ENCODE data around the gene IMPDH1.
"Not testable (repeated sequence)": the region's sequence is repeated elsewhere in the genome, so short reads cannot be mapped to it uniquely, and the experiment has no call there.

The IMPDH1 gene

GRCh38 chr7:128409596-128410450 is at the start of gene IMPDH1:
IMPDH1 (minus strand) TSS chr7:128409982; CDS start chr7:128409901, 81 bp downstream.
- peak; percentile 57 for DNase-seq (ENCODE audit: low spot score)

GRCh38 chr7:128459394-128459878 is 49.7 kb upstream of the IMPDH1 start:
- peak; percentile 84 for DNase-seq (ENCODE audit: low spot score)

GRCh38 chr7:128458956-128459355 is 49.2 kb upstream of the IMPDH1 start:
- no peak for DNase-seq (ENCODE audit: low spot score)

GRCh38 chr7:128457385-128457784 is 47.6 kb upstream of the IMPDH1 start:
- not testable (repeated sequence) for DNase-seq (ENCODE audit: low spot score)

GRCh38 chr7:128456255-128456725 is 46.5 kb upstream of the IMPDH1 start:
- DNase-seq (ENCODE audit: low spot score): no peak

- DNase-seq (ENCODE audit: low spot score): peak; percentile 82
These were observed 45.9 kb upstream of the IMPDH1 start, which contains the start of gene HILPDA for GRCh38 chr7:128455543-128456254. HILPDA (plus strand) TSS chr7:128455878; CDS start chr7:128457269, 1,391 bp downstream.

GRCh38 chr7:128454808-128455542 is 45.2 kb upstream of the IMPDH1 start:
- no peak for DNase-seq (ENCODE audit: low spot score)

DNA sequence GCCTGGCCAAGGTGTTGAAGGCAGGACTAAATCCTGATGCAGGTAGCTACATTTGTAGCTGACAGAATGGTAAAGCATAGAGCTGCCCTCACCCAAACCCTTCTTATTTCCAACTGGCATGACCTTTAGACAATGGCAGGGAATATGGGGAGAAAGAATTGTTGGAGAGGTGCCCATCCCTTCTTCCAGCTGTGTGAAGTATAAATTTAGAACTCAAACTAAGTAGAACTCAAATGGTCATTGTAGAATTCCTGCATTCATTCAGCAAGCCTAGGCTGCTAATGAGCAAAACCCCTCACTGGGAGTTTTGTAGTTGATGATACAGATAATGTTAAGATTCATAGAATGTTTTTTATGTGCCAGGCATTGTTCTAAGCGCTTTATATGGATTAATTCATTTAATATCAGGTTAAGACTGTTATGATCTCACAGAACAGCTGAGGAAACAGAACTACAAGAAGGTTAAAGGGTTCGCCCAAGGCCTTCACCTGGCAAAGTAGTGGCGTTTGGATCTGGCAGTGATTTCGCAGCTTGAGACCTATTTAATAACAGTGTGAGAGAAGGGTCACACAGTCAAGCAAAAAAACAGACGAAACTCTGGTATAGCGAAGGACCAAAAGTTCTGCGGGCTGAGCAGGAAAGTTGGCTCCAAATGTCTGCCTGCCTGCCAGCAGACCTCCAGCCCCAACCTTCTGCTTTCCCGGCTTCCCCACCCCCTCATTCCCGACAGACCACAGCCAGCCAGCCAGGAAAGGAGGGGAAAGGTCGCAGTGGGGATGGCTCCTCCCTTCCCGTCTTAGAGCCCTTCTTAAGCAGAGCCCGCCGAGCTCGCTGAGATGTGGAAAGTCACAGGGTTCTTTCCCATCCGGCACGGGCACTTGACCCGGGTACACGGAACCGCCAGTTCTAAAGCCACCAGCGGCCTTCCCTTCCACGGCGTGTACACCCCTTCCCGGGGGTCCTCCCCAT is 44.3 kb upstream of the IMPDH1 start:
- DNase-seq (ENCODE audit: low spot score): no peak

DNA sequence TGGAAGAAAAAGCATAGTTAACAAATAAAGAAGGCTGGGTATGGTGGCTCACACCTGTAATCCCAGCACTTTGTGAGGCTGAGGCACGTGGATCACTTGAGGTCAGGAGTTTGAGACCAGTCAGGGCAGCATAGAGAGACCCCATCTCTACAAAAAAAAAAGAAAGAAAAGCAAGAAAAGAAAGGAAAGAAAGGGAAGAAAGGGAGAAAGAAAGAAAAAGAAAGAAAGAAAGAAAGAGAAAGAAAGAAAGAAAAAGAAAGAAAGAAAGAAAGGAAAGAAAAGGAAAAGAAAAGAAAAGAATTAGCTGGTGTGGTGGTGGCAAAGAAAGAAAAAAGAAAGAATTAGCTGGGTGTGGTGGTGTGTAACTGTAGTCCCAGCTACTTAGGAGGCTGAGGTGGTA is 42.8 kb upstream of the IMPDH1 start:
- DNase-seq (ENCODE audit: low spot score): no peak

- no peak for DNase-seq (ENCODE audit: low spot score)
These were observed 41.1 kb upstream of the IMPDH1 start for GRCh38 chr7:128450913-128451312.

GRCh38 chr7:128450409-128450808 is 40.6 kb upstream of the IMPDH1 start:
- no peak for DNase-seq (ENCODE audit: low spot score)

GRCh38 chr7:128448751-128449302 is 39.0 kb upstream of the IMPDH1 start:
- DNase-seq (ENCODE audit: low spot score): no peak

DNA sequence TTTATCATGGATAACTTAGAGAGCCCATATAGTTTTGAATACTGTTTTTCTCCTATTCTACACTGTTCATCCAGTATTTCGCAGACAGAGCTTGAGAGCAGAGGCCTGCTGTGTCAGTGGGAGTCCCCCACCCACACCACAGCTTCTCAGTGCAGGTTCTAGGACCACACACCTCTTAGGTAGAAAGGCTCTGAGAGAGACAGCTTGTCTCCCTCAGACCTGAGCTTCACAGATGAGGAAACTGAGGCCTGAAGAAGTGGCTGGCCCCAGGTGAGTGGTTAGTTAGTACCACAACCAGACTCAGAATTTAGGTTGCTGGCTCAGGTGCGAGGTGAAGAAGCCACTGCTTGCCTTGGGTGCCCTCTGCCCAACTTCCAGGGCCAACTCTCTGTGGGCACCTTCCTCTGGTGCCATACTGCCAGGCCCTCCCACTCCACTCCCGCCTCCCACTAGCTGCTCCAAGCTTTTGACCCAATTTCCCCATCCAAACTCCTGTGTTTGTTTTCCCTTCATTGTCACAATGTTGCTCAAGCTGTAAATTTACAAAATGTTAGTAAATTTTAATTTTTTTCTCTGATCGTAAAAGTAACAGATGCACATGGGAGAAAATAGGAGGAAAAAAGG is 38.3 kb upstream of the IMPDH1 start:
- no peak for DNase-seq (ENCODE audit: low spot score)

- DNase-seq (ENCODE audit: low spot score): no peak
These were observed 36.5 kb upstream of the IMPDH1 start for GRCh38 chr7:128446306-128446705.

DNA sequence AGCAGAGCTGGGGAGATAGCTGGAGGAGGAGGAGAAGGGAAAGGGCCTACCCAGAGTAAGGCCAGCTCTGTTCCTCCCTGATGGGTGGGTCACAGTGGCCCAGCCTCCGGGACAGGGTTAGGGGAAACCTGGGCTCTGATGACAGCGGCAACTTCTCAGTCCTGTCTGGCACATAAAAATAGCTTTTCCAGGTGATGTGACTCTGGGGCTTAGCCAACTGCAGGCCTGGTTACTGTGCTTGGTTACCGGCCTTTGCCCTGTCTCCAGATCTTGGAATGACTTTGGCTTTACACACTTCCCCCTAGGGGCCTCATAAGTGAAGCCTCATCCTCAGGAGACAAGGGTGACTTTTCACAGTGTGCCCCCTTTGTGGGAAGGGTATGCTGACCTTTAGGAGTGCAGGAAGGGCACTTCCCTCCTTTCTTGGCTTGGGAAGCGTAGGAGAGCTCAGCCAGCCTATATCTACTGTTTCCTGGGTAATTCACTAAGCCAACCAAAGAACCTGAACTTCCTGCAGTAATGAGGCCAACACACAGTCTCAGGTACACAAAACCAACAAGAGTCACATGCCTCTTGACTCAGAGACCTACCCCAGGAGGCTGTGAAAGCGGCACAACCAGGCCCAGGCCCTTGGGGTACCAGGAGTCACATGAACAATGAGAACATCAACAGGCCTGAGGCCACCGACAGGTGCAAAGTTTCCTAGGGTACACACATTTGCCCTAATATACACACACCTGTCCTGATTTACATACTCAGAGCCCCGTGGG is 34.2 kb upstream of the IMPDH1 start:
- no peak for DNase-seq (ENCODE audit: low spot score)

DNA sequence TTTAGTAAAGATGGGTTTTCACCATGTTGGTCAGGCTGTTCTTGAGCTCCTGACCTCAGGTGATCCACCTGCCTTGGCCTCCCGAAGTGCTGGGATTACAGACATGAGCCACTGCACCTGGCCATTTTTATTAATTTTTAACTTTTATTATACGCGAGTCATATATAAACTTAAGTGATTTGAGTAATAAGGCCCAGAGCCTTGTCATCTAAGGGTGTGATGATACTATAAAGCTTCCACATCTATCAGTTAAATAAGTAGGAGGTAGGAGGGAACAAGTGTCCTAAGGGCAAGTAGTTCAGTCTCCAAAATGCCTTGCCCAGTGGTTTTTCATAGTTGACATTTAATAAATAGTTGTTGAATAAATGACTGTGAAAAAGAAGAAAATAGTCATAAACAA is 32.6 kb upstream of the IMPDH1 start:
- DNase-seq (ENCODE audit: low spot score): no peak

- no peak for DNase-seq (ENCODE audit: low spot score)
These were observed 27.9 kb upstream of the IMPDH1 start for GRCh38 chr7:128437426-128438332.

GRCh38 chr7:128435327-128435686 is 25.5 kb upstream of the IMPDH1 start:
- DNase-seq (ENCODE audit: low spot score): no peak
